IPS-18c (cell line): Measurements from ENCODE around the gene TPP1.

Source experiments
- H3K4me3 ChIP-seq: 2 replicates; pipeline ENCODE4 v1.7.0; 2013; ENCODE audit warnings: low read depth, mild to moderate bottlenecking, low read length, moderate library complexity; ENCODE audit not compliant: insufficient read depth
- H3K9me3 ChIP-seq: one replicate; pipeline ENCODE4 v1.6.1; 2013; ENCODE audit warnings: mild to moderate bottlenecking, low read length, moderate library complexity; ENCODE audit not compliant: control insufficient read depth, insufficient read depth

Gene TPP1

DNA sequence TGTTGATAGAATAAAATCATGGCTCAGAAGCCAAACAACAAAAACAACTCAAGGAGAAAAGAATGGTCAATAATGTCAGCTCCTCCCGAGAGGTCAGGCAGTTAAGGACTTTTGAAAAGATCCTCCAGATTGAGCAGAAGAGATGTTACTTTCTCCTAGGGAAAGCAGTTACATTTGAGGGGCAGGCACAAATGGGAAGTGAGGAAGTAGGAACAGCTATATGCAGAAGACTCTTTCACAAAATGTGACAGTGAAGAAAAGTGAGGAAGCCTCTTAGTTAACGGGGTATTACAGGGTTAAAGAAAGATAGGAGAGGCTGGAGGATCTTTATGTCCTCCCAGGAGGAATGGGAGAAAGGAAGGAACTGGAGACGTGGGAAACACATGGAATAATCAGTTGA is 33.0 kb upstream of the TPP1 start:
- no peaks in the 10 kb centered on the region for H3K9me3 ChIP-seq
- H3K4me3 ChIP-seq: no peak overlapping the region

DNA sequence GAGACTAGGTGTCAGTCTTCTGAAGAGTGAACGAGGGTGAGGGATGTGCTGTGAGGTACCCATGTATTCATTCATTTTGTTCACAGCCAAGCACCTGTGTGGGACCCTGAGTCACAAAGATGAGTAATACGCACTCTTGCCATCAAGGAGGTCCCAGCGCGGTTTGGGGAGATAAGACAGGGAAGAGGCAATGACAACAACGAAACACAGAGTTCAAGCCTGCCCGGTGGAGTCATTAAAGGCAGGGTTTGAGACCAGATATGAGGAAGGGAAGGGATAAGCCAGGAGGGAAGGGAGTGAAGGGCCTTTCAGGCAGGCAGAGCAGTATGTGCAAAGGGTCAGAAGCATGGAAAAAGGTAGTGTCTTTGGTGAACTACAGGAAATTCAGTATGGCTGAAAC is 31.8 kb upstream of the TPP1 start:
- no peaks in the 10 kb centered on the region for H3K9me3 ChIP-seq
- H3K4me3 ChIP-seq: no peak overlapping the region

DNA sequence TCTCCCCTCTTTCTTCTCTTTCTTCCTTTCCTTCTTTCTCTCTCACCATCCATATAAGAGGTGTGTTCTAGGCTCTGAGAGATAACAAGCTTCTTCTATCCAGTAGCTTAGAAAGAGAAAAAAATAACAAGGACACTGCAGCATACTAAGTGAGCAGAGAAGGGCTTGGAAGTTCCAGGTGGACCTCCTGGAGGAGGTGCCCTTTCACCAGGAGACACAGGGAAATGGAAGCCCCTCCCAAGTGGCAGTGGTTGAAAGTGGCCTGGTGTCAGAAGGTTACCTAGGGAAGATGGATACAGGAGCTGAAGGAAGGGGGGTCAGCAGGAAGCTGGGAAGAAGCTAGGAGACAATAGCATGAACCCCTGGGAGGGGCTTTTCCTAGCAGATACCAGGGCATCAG is 30.9 kb upstream of the TPP1 start:
- H3K9me3 ChIP-seq: no peaks in the 10 kb centered on the region
- H3K4me3 ChIP-seq: no peak overlapping the region

DNA sequence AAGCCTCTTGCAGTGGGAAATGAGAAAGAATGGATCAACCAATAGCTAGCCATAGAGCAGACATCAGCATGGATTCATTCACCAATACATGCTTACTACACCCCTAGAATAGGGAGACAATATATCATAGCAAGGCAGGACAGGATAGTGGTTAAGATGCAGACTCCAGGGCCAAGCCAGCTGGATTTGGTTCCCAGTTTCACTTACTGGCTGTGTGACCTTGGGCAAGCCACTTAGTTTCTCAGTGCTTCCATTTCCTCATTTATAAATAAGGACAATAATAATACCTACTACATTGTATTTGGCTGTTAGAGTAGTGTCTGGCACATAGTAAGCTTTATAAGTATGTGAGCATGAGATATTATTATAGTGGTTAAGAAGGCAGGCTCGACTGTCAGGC is 29.3 kb upstream of the TPP1 start:
- no peaks in the 10 kb centered on the region for H3K9me3 ChIP-seq
- H3K4me3 ChIP-seq: no peak overlapping the region

DNA sequence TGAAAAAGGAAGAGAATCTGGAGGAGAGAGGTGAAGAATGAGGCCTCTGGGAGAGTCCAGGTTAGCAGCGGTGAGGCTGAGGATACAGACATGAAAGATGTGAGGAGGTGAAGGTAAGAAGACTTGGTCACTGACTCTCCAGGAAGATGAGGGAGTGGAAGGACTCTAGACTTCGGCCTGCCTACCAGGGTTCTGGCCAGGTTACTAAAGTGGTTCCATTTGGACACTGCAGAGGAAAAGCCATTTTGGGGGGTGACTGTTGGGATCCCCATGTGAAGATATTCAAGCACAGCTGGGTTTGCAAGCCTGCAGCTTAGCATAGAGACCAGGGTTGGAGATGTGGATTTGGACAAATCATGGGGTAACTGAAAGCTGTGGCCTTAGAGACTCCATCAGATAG is 28.6 kb upstream of the TPP1 start:
- no peaks in the 10 kb centered on the region for H3K9me3 ChIP-seq
- H3K4me3 ChIP-seq: no peak overlapping the region

DNA sequence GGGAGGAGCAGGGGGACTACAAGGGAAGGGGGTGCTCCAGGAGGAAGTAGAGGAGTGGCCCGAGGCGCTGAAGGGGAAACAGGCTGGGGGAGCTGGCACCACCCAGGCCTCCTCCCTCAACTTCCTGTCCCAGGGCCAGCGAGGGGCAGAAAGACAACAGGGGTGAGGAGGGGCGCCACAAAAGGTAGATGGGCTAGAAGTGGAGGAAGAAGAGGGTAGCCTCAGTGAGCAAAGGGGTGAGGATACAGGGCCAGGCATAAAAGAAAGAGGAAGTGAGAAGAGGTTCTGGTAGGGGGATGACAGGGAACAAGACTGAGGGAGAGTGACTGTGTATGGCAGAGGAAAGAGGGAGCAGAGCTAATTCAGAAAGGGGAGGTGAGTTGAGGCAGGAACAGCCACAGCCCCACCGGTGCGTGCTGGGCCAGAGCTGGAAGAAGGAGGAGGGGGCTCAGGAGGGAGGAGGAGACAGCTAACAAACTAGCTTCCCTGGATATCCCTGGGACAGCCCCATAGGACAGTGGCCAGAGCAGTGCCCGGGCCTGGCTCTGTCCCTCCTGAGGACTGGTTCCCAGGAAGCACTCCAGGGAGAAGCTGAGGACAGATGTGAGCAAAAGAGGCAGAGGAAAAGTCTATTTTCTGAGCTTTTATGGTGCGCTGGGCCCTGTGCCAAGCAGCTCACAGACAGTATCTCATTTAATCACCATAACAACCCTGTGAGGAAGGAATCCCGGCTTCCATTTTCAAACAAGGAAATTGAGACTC is 27.9 kb upstream of the TPP1 start:
- Histone ChIP-seq H3K9me3 (no peaks in the 10 kb centered on the region), H3K4me3 (no peak overlapping the region)

DNA sequence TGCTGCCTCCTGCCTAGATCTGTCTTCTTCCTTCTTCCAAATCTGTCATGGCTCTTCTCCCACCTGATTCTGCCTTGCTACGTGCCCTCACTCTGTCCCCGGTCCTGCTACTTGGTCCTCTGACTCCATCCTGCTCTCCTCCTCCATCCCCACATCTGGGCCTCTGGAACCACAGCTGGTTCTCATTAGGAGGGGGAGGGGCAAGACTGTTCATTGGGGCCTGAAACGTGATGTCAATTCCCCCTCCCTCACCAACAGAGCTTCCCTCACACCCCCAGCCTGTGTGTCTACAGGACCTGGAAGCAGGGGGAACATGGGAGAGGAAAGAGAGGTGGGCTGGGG is 27.3 kb upstream of the TPP1 start:
- Histone ChIP-seq H3K9me3 (no peaks in the 10 kb centered on the region), H3K4me3 (no peak overlapping the region)

DNA sequence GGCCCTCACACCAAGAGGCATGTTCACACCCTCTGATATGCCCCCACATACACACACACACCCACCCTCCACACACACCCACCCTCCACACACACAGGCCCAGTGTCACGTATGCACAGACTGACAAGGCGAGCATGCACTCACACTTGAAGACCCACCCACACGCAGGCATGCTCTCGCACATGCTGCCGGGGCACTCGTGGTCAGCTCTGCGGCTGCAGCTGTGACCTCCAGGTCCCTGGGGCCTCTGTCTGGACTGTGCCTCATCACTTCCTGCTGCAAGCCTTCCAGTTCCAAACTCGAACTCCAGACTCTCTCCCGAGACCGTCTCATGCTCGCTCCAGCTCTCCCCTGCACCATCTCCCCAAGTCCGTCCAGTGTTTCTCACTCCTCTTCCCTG is 26.8 kb upstream of the TPP1 start:
- H3K4me3 ChIP-seq: no peak overlapping the region
- no peaks in the 10 kb centered on the region for H3K9me3 ChIP-seq

DNA sequence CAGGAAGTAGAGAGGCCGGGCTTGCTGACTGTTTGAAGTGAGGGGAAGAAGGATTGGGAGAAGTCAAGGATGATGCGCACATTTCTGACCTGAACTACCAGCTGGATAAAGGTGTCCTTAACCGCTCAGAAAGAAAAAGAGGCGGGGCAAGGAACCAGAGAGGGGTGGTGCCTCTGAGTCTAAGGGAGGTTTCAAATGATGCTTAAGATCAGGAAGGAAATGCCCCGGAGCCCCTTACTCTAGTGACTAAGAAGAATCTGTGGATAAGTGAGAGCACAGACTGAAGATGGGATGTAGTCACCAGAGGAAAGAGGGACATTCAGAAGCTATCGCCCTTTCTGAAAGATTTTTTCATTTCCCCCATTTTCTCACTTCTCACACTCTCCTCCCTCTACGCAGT is 23.7 kb upstream of the TPP1 start:
- H3K9me3 ChIP-seq: no peaks in the 10 kb centered on the region
- H3K4me3 ChIP-seq: no peak overlapping the region

DNA sequence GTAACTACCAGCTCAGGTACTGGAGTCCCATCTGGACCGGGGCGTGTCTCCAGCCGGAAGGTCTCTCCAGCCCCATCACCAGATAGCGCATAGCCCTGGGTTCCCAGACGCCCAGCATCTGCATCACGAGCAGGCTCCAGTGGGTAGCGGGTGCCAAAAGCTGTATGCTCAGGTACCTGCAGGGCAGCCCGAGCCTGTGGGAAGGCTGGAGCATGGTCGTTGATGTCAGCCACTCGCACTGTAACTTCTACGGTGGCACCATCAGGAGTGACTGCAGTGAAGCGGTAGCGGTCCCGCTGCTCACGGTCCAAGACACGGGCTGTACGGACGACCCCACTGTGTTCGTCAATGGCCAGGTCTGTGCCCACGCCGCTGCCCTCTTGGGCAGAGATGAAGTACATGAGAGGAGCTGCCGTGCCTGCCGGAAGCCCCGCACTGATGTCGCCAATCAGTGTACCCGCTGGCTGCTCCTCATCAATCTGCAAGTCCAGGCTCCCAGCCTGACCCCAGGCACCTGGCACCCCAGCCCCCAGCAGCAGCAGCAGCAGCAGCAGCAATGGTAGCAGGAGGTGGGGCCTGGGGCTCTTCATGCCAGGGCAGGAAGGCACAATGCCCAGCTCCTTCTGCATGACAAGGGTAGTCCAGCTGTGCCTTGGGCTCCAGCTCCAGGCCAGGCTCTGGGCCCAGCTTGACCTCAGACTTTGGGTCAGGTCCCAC is 21.9 kb upstream of the TPP1 start:
- no peaks in the 10 kb centered on the region for H3K9me3 ChIP-seq
- no peak overlapping the region for H3K4me3 ChIP-seq

DNA sequence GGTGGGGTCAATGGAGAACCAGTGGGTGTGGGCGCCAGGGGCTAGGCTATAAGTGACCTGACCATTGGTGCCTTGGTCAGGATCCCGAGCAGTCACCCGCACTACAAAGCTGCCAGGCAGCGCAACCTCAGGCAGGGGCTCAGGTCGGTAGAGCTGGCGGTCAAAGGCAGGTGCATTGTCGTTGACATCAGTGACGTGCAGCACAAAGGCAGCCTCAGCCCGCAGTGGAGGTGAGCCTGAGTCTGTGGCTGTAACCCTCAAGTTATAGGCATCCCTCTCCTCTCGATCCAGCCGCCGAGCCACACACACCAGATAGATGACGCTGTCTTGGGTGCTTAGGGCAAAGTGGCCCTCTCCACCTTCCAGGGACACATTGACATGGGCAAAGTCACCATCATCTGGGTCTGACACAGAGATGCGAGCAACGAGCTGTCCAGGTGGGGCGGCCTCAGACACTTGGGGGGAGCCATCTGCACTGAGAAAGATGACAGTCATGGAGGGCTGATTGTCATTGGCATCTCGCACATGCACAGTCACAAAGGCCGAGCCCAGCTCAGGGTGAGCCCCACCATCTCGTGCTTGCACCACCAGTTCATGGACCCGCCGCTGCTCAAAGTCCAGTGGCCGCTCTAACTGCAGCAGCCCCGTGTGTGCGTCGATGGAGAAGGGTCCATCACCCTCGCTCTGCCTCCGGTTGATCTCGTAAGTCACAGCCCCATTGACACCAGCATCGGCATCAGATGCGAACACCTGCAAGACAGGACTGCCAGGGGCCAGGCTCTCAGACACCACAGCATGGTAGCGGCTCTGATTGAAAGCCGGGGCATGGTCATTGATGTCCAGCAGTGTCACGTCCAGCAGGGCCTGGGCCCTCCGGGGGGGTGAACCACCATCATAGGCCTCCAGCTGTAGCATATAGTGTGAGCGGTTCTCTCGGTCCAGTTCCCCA is 21.1 kb upstream of the TPP1 start:
- Histone ChIP-seq H3K4me3 (no peak overlapping the region), H3K9me3 (no peaks in the 10 kb centered on the region)

DNA sequence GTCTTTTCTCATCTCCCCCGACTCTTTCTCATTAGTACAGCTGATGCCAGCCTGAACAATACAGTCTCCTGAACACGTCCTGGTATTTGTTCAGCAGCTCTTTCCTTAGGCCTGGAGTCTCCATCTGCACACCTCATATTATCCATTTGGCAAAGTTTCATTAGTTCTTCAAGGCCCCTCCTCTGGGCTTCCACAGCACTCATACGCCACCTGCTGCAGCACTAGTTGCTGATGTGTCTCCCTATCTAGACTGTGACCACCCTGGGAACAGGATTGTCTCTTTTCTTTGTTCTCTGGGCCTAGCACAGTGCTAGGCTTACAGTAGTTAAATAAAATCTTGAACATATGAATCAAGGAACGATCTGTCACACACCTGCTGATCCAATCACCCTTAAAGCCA is 19.2 kb upstream of the TPP1 start:
- H3K4me3 ChIP-seq: no peak overlapping the region
- no peaks in the 10 kb centered on the region for H3K9me3 ChIP-seq

DNA sequence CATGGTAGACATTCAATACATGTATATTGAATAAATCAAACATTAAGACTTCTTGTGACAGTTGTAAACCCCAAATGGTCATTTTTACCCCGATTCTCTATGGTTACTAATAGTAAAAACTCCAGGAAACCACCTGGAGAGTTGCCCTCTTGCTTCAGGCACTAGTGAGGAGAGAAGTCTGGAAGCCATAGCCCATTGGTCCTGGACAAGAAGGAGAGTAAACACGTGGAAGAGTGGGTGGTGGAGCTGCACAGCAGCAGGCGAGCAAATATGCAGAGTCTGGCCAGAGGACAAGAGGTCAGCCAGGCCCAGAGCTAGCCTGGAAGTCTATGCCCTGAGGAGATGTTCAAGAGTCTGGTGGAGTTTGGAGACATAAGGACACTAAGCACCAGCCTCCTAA is 18.6 kb upstream of the TPP1 start:
- H3K4me3 ChIP-seq: no peak overlapping the region
- H3K9me3 ChIP-seq: no peaks in the 10 kb centered on the region

DNA sequence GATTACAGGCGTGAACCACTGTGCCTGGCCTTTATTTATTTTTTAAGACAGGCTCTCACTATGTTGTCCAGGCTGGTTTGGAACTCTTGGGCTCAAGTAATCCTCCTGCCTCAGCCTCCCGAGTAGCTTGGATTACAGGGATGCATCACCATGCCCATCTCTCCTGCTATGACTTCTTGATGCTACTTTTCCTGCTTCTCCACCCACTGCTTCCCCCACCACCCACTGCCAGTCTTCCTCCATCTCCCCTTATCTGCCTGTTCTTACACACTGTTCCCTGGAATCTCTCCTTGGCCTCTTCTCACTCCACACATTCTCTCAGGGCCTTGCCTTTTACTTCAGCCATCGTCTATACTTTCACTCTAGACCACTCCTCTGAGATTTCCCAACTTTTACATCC is 17.3 kb upstream of the TPP1 start:
- no peaks in the 10 kb centered on the region for H3K9me3 ChIP-seq
- H3K4me3 ChIP-seq: no peak overlapping the region

DNA sequence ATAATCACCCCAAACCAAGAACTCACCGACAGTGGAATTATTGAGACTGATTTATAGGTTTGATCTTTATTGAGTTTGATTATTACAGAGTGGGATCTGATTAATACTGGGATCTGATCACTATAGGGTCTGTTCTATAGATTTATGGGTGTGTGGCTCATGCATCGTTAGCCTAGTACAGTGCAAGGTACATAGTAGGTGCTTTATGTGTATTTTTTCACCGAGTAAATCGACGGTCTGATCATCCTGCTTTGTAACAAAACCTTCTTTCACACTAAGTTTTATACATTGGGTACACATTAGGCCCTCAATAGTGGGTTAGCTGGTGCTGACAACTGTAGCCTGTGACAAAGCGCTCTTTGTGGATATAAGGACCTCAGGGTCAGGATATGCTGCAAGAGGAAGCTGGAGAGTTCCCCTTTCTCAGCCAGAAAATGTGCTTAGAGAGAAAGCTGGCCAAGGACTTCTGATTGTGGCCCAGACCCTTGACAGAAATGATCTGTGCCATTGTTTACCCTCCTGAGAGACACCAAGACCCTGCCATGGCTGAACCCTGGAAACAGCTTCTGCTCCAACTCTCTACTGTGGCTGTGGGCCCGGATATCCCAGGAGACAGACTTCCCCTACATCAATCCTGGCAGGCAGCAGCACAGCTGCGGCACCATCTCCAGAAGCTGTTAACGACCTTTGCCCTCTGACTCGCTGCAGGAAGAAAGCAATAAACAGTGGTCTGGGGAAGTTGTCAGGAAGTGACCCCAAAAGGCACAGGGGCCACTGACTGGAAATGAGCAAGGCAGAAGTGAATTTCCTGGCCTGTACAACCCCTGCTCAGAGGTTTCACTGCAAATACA is 16.1 kb upstream of the TPP1 start:
- H3K4me3 ChIP-seq: no peak overlapping the region
- H3K9me3 ChIP-seq: no peaks in the 10 kb centered on the region

DNA sequence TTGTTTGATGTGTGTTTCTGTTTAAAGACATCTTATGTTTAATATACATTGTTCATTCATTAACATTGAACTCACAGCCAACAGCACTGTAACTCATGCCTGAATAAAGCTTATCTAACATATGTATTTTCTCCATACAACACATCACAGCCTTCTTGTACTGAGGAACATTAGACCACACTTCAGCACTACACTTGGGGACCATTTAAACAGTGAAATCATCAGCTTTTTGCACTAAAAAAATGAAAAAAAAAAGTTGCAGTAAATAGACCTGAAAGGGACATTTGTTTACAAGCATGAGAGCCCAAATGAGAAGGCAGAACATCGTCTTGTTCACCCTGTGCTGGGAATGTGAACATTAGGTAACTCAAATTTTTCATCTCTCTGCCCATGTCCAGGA is 15.3 kb upstream of the TPP1 start:
- Histone ChIP-seq H3K9me3 (no peaks in the 10 kb centered on the region), H3K4me3 (no peak overlapping the region)
